Effector memory CD8-positive, alpha-beta T cell (primary cell): ENCODE data around the gene SLC22A17.
A peak's percentile ranks its signal among the peaks of the same experiment; 100 is the strongest.

Experiments used
- ATAC-seq: fragments of 150-1000 bp; cut with Tn5 transposase; replicated peaks from 2 replicates; pipeline ENCODE4 v1.10.0; 2021; ENCODE audit warnings: mild to moderate bottlenecking, moderate library complexity
- DNase-seq, 3 experiments: peaks; one replicate each; pipeline ENCODE4 v3.0.0; 2021
- H3K27ac Mint-ChIP-seq, 2 donors: one replicate each; pipeline ENCODE4 v1.8.0; 2022; ENCODE audit warnings: mild to moderate bottlenecking in 2 of 2, mixed read lengths in 2 of 2, moderate library complexity in 2 of 2
- H3K27me3 Mint-ChIP-seq, 2 donors: one replicate each; pipeline ENCODE4 v1.8.0; 2022; ENCODE audit warnings: mixed read lengths in 2 of 2
- H3K36me3 Mint-ChIP-seq: one replicate; pipeline ENCODE4 v1.8.0; 2022; ENCODE audit warnings: mild to moderate bottlenecking, moderate library complexity, mixed read lengths; ENCODE audit not compliant: insufficient read depth
- H3K4me1 Mint-ChIP-seq, 2 donors: one replicate each; pipeline ENCODE4 v1.8.0; 2022; ENCODE audit warnings: low read depth in 2 of 2, mixed read lengths in 2 of 2
- H3K4me3 Mint-ChIP-seq, 2 donors: one replicate each; pipeline ENCODE4 v1.8.0; 2022; ENCODE audit warnings: mild to moderate bottlenecking in 2 of 2, mixed read lengths in 2 of 2, moderate library complexity in 2 of 2
- H3K9me3 Mint-ChIP-seq, 2 donors: one replicate each; pipeline ENCODE4 v1.8.0; 2022; ENCODE audit warnings: mixed read lengths in 2 of 2

Gene SLC22A17

DNA sequence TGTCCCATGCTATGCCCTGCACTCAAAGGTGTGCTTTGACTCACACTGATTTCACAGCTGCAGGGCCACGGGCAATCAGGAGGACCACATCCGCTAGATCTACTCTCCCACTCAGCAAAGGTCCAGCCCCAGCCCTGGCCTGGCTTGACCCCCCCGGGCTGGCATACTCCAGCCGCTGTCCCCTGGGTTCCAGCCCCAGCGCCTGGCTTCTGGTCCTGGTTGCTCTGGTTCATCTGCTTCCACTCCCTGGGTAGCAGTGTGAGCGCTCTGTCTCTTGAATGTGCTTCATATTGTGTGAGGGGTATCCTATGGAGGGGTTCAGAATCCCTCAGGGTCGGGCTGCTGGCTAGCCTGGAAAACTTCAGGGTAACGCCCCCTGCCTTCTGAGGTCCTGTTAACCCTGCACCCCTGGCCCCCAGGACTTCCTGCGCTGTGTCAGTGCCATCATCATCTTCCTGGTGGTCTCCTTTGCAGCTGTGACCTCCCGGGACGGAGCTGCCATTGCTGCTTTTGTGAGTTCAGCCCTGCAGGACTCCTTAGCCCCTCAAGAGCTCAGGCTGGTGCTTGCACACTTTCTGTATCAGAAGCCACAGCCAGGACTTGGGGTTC is 26.0 kb upstream of the SLC22A17 start:
- H3K9me3 Mint-ChIP-seq = no peaks in the 10 kb centered on the region
- H3K27ac Mint-ChIP-seq = no peak overlapping the region
- H3K27me3 Mint-ChIP-seq = peaks cover 21 to 66% of the 10 kb centered on the region in 2 donors
- no peaks in the 10 kb centered on the region for H3K4me1 Mint-ChIP-seq
- ATAC-seq = no peak
- no peak overlapping the region for H3K4me3 Mint-ChIP-seq
- H3K36me3 Mint-ChIP-seq = no peaks in the 10 kb centered on the region
- no peak for DNase-seq

DNA sequence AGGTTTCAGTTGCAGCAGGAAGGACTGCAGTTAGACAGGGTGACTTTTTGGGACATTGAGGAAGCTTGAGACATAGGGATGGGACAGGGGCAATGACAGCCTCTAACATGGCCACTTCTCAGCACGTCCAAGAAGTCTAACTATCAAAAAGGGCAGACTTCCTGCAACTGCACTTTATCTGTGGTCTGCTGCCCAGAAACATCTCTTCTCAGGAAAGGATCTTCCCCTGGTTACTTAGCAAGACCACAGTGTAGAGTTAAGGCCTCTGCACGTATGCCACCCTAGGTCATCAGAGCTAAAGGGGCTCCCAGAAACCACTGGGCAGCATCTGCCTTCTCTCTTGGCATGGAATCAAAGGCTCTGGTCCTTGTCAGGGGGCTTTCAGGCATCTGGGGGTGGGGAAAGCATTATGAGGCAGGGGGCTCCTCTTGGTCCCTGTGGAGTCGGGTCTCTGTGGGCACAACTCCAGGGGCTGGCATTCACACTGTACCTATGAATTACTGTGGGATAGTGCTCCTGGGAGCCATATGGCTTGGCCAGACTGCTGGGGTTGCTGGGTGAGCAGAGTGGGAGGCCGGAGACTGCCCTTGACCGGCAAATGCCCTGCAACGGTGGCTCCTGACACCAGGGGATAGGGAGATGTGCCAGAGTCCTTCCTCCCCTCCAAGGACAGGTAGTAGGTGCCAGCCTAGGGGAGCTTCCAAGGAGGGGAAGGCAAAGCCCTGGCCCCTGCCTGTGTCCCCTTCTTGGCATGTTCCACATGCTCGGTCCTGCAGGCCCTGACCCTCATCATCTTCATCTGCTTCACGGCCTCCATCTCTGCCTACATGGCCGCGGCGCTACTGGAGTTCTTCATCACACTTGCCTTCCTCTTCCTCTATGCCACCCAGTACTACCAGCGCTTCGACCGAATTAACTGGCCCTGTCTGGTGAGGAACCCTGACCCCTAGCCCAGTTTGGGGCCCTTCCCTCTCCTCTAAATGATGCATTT is 25.2 kb upstream of the SLC22A17 start:
- H3K27me3 Mint-ChIP-seq = peaks cover 20 to 60% of the 10 kb centered on the region in 2 donors
- H3K27ac Mint-ChIP-seq = peak overlapping the region in 1 of 2 donors; percentile 54
- H3K9me3 Mint-ChIP-seq = no peaks in the 10 kb centered on the region
- ATAC-seq (no peak), DNase-seq (no peak)
- H3K4me3 Mint-ChIP-seq = no peak overlapping the region
- no peaks in the 10 kb centered on the region for H3K4me1 Mint-ChIP-seq
- no peaks in the 10 kb centered on the region for H3K36me3 Mint-ChIP-seq

DNA sequence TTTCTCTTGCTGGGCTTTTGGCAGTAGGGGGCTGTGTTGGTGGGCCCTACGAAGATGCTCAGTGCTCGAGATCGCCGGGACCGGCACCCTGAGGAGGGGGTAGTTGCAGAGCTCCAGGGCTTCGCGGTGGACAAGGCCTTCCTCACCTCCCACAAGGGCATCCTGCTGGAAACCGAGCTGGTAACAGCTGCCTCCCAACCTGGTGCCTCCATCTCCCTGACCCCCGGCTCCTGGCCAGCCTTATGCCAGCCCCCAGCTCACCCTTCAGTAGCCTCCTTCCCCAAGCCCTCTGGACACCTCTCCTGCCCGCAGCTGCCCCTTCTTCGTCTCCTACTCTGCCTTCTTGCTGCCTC is 24.5 kb upstream of the SLC22A17 start:
- H3K9me3 Mint-ChIP-seq = no peaks in the 10 kb centered on the region
- DNase-seq = no peak
- H3K4me3 Mint-ChIP-seq = no peak overlapping the region
- peak overlapping the region in 1 of 2 donors; percentile 54 for H3K27ac Mint-ChIP-seq
- peaks cover 14 to 54% of the 10 kb centered on the region in 2 donors for H3K27me3 Mint-ChIP-seq
- H3K36me3 Mint-ChIP-seq = no peaks in the 10 kb centered on the region
- H3K4me1 Mint-ChIP-seq = no peaks in the 10 kb centered on the region
- ATAC-seq = no peak

DNA sequence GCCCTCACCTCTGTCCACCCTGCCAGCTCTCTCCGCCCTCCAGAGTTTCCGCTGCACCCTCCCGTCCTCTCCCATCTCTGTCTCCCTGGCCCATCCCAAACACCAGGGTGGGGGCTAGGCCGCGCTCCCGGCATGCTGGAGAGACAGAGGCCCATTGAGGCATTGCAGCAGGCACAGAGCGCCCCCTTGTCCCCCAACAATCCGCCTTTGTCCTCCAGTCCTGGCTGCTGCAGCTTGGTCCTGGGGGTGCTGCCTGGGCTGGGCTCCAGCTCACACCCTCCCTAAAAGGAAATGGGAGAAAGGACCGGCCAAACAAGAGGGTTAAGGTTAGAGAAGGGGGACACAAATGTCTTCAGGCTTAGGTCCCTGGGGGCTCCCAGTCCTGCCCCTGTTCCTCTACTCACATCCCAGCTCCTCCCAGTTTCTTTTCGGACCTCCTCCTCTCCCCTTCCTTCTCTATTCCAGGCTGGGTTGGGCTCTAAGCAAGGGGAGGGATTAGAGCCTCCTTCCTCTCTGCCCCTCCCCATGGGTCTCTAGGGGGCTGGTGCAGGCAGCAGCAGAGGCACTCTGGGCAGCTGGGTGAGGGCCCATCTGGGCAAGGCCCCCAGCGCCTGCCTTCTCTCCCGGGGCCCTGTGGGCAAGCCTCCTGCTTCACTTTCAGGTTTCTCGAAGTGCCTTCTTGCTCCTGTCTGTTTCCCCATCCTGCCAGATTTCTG is 24.0 kb upstream of the SLC22A17 start, which contains the start of gene CMTM5:
Gene CMTM5 (plus strand): TSS at position 565 of the 716 bp plus-strand sequence. CDS start 206 bp downstream, outside the sequence.
- no peaks in the 10 kb centered on the region for H3K4me1 Mint-ChIP-seq
- H3K27me3 Mint-ChIP-seq = peaks cover 9 to 48% of the 10 kb centered on the region in 2 donors
- H3K27ac Mint-ChIP-seq = peak within 1 kb of the TSS in 1 of 2 donors; percentile 54
- H3K9me3 Mint-ChIP-seq = no peaks in the 10 kb centered on the region
- DNase-seq (no peak), ATAC-seq (no peak)
- H3K36me3 Mint-ChIP-seq = no peaks in the 10 kb centered on the region
- no peak within 1 kb of the TSS for H3K4me3 Mint-ChIP-seq

DNA sequence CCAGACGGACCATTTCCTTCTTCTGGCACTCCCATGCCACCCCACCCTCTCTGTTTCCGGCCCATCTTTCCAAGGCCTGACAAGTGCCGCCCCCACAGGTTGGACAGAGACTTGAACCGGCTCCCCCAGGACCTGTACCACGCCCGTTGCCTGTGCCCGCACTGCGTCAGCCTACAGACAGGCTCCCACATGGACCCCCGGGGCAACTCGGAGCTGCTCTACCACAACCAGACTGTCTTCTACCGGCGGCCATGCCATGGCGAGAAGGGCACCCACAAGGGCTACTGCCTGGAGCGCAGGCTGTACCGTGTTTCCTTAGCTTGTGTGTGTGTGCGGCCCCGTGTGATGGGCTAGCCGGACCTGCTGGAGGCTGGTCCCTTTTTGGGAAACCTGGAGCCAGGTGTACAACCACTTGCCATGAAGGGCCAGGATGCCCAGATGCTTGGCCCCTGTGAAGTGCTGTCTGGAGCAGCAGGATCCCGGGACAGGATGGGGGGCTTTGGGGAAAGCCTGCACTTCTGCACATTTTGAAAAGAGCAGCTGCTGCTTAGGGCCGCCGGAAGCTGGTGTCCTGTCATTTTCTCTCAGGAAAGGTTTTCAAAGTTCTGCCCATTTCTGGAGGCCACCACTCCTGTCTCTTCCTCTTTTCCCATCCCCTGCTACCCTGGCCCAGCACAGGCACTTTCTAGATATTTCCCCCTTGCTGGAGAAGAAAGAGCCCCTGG is 23.0 kb upstream of the SLC22A17 start:
- H3K27me3 Mint-ChIP-seq = peaks cover 2 to 48% of the 10 kb centered on the region in 2 donors
- H3K27ac Mint-ChIP-seq = no peak overlapping the region
- no peak for ATAC-seq
- no peak for DNase-seq
- no peaks in the 10 kb centered on the region for H3K9me3 Mint-ChIP-seq
- H3K4me3 Mint-ChIP-seq = no peak overlapping the region
- H3K36me3 Mint-ChIP-seq = no peaks in the 10 kb centered on the region
- no peaks in the 10 kb centered on the region for H3K4me1 Mint-ChIP-seq

DNA sequence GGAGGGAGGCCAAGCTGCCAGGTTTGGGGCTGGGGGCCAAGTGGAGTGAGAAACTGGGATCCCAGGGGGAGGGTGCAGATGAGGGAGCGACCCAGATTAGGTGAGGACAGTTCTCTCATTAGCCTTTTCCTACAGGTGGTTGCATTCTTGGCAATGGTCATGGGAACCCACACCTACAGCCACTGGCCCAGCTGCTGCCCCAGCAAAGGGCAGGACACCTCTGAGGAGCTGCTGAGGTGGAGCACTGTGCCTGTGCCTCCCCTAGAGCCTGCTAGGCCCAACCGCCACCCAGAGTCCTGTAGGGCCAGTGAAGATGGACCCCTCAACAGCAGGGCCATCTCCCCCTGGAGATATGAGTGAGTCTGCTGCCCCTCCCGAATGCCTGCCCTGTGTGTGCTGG is 20.4 kb upstream of the SLC22A17 start:
- Mint-ChIP-seq H3K36me3 (no peaks in the 10 kb centered on the region), H3K27ac (no peak overlapping the region), H3K4me1 (no peaks in the 10 kb centered on the region), H3K4me3 (no peak overlapping the region), H3K9me3 (no peaks in the 10 kb centered on the region), H3K27me3 (peaks cover 0 to 34% of the 10 kb centered on the region in 2 donors)
- no peak for ATAC-seq
- no peak for DNase-seq

DNA sequence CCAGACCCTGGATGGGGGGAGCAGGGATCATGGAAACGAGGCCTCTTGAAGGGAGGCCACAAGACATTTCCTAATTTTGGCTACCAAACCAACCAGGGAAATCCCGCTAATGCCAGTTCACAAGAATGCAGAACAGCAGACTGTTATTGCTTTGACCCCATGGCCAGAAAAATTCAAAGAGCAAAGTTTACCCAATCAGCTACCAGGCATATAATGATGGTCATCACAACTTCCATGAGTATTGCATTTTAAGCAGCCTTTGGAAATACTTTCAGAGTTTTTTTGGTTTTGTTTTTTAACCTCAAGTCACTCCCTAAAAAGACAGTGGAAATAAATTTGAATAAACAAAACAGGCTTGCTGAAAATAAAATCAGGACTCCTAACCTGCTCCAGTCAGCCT is 19.8 kb upstream of the SLC22A17 start, which contains the start of gene IL25:
Gene IL25 (plus strand): TSS at position 301 of the 400 bp plus-strand sequence.
- ATAC-seq = no peak
- no peak for DNase-seq
- Mint-ChIP-seq H3K4me1 (no peaks in the 10 kb centered on the region), H3K27me3 (peaks cover 3 to 34% of the 10 kb centered on the region in 2 donors), H3K36me3 (no peaks in the 10 kb centered on the region), H3K9me3 (no peaks in the 10 kb centered on the region), H3K27ac (no peak within 1 kb of the TSS), H3K4me3 (no peak within 1 kb of the TSS)

DNA sequence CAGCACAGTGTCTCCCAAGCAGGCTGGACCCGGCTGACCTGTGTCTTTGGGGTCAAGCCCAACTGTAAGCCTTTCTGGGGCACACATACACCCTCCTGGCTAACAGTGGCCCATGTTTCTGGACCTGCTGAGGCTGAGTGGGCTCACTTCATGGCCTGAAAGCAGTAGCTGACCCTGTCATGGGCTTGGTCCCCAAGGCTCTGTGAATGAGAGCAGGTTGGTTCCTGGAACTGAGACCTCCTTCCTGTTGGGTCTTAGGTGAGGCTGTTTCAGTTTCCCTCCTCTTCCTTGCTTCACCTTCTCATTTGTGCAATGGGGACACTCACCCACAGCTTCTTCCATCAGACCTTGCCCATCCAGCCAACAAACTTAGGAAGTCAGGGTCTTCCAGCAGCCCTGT is 19.2 kb upstream of the SLC22A17 start:
- DNase-seq (no peak), ATAC-seq (no peak)
- Mint-ChIP-seq H3K27me3 (peaks cover 9 to 34% of the 10 kb centered on the region in 2 donors), H3K36me3 (no peaks in the 10 kb centered on the region), H3K4me1 (no peaks in the 10 kb centered on the region), H3K9me3 (no peaks in the 10 kb centered on the region), H3K27ac (no peak overlapping the region), H3K4me3 (no peak overlapping the region)

DNA sequence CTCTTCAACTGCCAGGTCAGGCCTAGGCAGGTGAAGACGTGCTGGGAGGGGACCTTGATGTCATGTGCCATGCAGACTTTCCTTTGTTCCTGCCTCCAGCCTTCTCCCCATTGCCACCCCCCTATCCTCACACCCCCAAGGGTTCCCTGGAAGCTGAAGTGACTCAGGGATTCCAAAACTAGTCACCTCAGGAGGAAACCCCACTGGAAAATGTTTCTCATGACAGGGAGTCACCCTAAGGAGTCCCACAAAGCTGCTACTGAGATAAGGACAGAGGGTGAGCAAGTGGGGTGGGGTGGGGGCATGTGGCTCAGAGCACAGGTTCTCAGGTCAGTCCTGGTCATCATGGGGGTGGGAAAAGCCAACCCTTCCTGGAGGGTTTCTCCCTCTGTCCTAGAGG is 17.5 kb upstream of the SLC22A17 start:
- Mint-ChIP-seq H3K27me3 (peaks cover 14 to 41% of the 10 kb centered on the region in 2 donors), H3K9me3 (no peaks in the 10 kb centered on the region), H3K36me3 (no peaks in the 10 kb centered on the region), H3K27ac (no peak overlapping the region), H3K4me3 (no peak overlapping the region), H3K4me1 (no peaks in the 10 kb centered on the region)
- ATAC-seq (no peak), DNase-seq (no peak)

DNA sequence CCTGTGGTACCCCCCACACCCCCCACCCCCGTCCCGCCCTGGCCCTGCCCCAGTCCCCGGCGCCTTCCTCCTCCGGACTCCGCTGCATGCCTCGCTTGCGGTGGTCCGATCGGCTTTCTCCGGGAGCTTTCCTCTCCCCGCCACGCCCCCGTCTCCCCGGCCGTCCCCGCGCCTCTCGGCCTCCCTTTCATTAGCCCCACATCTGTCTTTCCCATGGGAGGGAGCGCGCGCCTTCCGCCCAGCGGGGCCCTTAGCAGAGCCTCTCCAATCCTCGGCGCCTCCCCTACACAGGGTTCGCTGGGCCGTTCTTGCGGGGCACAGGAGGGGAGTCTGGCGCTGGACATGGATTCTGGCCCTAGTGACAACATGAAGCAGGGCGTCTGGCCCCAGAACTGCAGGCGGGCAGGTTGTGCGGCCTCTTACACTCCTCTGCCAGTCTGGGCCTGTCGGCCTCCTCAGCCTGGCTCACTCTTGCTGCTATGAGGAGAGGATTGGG is 13.8 kb upstream of the SLC22A17 start:
- Mint-ChIP-seq H3K27ac (no peak overlapping the region), H3K4me1 (no peaks in the 10 kb centered on the region), H3K9me3 (no peaks in the 10 kb centered on the region), H3K36me3 (peaks cover 4% of the 10 kb centered on the region), H3K27me3 (peaks cover 22 to 55% of the 10 kb centered on the region in 2 donors), H3K4me3 (no peak overlapping the region)
- ATAC-seq = no peak
- DNase-seq = no peak

DNA sequence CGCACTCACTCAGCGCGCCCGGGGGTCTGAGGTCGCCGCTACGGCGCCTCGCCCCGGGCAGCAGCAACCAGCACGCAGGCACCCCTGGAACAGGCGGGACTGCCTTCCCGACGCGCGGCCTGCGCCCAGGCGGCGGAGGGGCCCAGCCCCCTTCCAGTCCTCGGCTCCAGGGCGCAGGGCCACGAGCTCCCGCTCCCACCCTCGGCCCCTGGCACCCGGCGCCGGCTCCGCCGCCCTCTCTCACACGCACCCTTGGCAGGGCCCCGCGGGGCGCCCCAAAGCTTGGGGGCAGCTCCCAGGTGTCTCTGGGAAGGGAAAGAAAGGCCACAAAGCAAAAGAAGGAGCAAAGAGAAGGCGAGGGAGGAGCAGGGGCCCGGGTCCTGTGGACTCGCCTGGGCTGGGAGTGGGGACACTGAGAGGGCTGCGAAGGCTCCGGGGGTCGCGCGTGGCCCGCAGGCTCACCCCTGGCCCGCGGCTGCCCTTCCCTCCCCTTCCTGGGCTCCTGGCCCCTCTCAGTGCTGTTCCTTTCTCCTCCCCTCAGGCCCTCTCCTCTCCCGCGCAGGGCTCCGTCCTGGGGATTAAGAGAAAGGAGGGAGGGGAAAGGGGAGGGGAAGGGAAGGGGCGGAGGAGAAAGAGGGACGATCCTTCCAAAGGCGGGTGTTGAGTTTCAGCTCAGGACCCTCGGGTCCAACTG is 13.2 kb upstream of the SLC22A17 start:
- Mint-ChIP-seq H3K27ac (no peak overlapping the region), H3K9me3 (no peaks in the 10 kb centered on the region), H3K36me3 (peaks cover 4% of the 10 kb centered on the region), H3K4me1 (no peaks in the 10 kb centered on the region), H3K27me3 (peaks cover 22 to 49% of the 10 kb centered on the region in 2 donors), H3K4me3 (no peak overlapping the region)
- ATAC-seq (no peak), DNase-seq (no peak)

DNA sequence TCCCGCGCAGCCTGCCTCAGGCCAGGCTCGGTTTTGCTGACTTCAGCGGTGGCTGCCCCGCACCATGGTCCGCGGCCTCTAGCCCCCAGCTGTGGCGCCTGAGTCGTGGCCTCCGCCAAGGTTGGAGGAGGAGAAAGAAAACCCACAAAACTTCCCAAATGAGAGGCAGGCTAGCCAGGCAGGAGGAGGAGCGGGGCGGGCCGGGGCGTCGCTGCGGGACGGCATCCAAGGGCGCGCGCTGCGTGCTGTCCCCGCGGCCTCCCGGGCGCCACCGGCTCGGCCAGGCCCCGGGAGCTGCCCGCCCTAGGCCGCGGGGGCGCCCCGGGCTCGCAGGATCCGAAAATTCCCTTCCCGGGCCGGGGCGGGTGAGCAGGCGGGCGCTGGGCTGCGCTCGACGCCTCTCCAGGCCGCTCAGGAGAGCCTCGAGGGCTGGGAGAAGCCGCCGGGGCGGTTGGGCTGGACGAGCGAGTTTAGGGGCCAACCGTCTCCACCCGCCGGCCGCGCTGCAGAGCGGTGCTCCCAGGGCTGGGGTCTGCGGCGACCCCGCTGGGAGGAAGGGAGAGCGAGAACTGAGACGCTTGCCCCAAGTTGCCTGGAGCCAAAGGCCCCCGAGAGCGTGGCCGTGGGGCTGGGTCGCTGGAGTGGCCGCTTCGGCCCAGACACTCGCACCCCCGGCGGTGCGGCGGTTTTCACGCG is 12.5 kb upstream of the SLC22A17 start, which contains the start of gene EFS:
Gene EFS (minus strand): TSS at position 137 of the 696 bp plus-strand sequence. CDS start 147 bp downstream, outside the sequence.
- Mint-ChIP-seq H3K27ac (no peak within 1 kb of the TSS), H3K4me1 (no peaks in the 10 kb centered on the region), H3K27me3 (peaks cover 22 to 48% of the 10 kb centered on the region in 2 donors), H3K9me3 (no peaks in the 10 kb centered on the region), H3K4me3 (no peak within 1 kb of the TSS), H3K36me3 (peaks cover 4% of the 10 kb centered on the region)
- no peak for ATAC-seq
- no peak for DNase-seq
